Measurements from ENCODE around the gene PEMT.
A peak's percentile ranks its signal among the peaks of the same experiment; 100 is the strongest.
"Not testable (repeated sequence)": the region's sequence is repeated elsewhere in the genome, so short reads cannot be mapped to it uniquely, and the experiment has no call there.

Gene PEMT

DNA sequence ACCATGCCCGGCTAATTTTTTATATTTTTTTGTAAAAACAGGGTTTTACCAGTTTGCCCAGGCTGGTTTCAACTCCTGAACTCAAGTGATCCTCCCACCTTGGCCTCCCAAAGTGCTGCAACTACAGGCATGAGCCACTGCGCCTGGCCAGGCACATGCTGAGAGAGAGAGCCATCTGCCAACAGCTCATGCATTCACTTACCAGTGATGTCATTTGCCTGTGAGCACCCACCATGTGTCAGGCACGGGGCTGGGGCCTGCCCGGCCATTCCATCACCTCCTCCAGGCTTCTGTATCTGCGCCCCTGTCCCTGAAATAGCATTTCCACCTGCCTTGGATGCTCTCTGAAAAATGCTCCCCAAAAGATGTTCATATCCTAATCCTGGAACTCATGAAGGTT, 43.6 kb upstream of the PEMT start:
- CTCF ChIA-PET: interaction anchor here (0.7 to 2.8 kb wide), 3 partner anchors 279 to 370 kb away, joined by 3 to 7 read pairs (median 4); no protein-coding TSS in a partner anchor
- Histone ChIP-seq H3K36me3 (ENCODE audit: control insufficient read depth in 2 of 2, insufficient read depth in 1 of 2, low read length in 2 of 2) (no peaks in the 10 kb centered on the region), H3K27ac (ENCODE audit: extremely low read depth, low read depth, low read length) (no peak overlapping the region), H3K4me3 (ENCODE audit: low read depth, low read length) (no peak overlapping the region), H3K9me3 (ENCODE audit: control insufficient read depth, insufficient read depth, low read depth, low read length) (no peaks in the 10 kb centered on the region), H3K4me1 (ENCODE audit: control insufficient read depth, insufficient read depth, low read length) (no peaks in the 10 kb centered on the region)
- POLR2A ChIA-PET: no interaction called here
- TF ChIP-seq ZNF221 (tag by site-specific recombination; IDR thresholded peaks at IDR 0.05; ENCODE audit: borderline replicate concordance) (no peak), ZNF335 (tag by site-specific recombination; conservative IDR thresholded peaks at IDR 0.05) (0 out of 2 replicates have a peak, but pooled peaks have one; percentile 20)

DNA sequence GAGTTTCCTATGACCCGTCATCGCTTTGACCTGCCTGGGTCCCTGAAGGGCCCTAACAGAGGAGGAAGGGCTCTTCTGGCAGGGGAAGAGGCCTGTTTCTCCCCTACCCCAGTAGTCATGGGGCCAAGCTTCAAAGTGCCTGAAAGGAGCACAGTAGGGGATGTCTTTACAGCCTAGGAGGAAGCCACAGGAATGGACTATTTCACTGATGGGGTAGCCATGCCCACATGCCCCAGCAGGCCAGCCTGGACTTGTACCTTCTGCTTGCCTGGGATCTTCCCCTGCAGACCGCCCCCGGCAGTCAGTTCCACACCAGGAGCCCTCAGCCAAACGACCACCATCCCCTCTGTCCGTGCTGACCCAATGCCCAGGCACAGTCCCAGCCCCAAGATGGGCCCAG, 41.8 kb upstream of the PEMT start:
- peak; percentile 70 for TF ChIP-seq GLIS1 (tag by site-specific recombination; IDR thresholded peaks at IDR 0.05)
- no peak for TF ChIP-seq ZNF335 (tag by site-specific recombination; conservative IDR thresholded peaks at IDR 0.05)
- TF ChIP-seq ZIC2 (tag by site-specific recombination; IDR thresholded peaks at IDR 0.05): peak; percentile 90
- no peak overlapping the region for H3K4me3 ChIP-seq (ENCODE audit: low read depth, low read length)
- no peaks in the 10 kb centered on the region for H3K4me1 ChIP-seq (ENCODE audit: control insufficient read depth, insufficient read depth, low read length)
- CTCF ChIA-PET: interaction anchor here (0.6 to 3.1 kb wide), 4 partner anchors 9 to 279 kb away, joined by 3 to 19 read pairs (median 8); no protein-coding TSS in a partner anchor
- POLR2A ChIA-PET: no interaction called here
- H3K9me3 ChIP-seq (ENCODE audit: control insufficient read depth, insufficient read depth, low read depth, low read length): no peaks in the 10 kb centered on the region
- H3K36me3 ChIP-seq (ENCODE audit: control insufficient read depth in 2 of 2, insufficient read depth in 1 of 2, low read length in 2 of 2): no peaks in the 10 kb centered on the region
- H3K27ac ChIP-seq (ENCODE audit: extremely low read depth, low read depth, low read length): no peak overlapping the region

DNA sequence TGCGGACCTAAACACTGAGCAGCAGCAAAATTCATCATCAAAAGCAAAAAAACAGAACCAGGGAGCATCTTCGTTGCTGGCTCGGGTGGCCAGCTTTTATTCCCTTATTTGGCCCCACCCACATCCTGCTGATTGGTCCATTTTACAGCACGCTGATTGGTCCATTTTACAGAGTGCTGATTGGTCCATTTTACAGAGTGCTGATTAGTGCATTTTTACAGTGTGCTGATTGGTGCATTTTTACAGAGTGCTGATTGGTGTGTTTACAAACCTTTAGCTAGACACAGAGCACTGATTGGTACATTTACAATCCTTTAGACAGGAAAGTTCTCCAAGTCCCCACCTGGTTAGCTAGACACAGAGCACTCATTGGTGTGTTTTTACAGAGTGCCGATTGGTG, 41.2 kb upstream of the PEMT start:
- POLR2A ChIA-PET; H3K4me1 ChIP-seq (ENCODE audit: control insufficient read depth, insufficient read depth, low read length); H3K27ac ChIP-seq (ENCODE audit: extremely low read depth, low read depth, low read length); H3K9me3 ChIP-seq (ENCODE audit: control insufficient read depth, insufficient read depth, low read depth, low read length); H3K36me3 ChIP-seq (ENCODE audit: control insufficient read depth in 2 of 2, insufficient read depth in 1 of 2, low read length in 2 of 2); H3K4me3 ChIP-seq (ENCODE audit: low read depth, low read length): not testable (repeated sequence)
- CTCF ChIA-PET: interaction anchor here (0.6 to 3.1 kb wide), 5 partner anchors 9 to 278 kb away, joined by 3 to 19 read pairs (median 4); no protein-coding TSS in a partner anchor
- TF ChIP-seq SP2 (tag by site-specific recombination; IDR thresholded peaks at IDR 0.05) (peak; percentile 56), SETDB1 (IDR thresholded peaks at IDR 0.05; ENCODE audit: insufficient read length, low read length) (peak; percentile 32)

DNA sequence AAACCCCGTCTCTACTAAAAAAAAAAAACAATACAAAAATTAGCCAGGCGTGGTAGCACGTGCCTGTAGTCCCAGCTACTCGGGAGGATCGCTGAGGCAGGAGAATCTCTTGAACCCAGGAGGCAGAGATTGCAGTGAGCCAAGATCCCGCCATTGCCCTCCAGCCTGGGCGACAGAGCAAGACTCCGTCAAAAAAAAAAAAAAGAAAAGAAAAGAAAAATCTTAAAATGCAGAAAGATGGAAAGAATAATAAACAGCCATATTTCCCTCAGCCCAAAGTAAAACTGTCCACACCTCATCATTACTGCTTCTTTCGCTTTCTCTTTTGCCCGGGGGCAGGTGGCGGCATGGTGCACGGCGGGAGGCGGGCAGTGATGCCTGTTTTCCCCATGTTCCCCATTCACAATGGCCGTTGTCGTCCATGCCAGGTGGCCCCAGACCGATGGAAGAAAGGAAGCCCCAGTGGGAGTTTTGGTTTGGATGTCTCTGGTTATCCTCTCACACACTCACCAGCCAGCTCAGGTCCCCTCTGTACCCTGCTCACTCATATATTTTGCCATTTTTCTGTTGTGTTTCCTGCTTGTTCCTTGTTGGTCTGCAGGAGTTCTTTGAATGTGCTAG, 37.0 kb upstream of the PEMT start:
- TF ChIP-seq, protein P1, sequence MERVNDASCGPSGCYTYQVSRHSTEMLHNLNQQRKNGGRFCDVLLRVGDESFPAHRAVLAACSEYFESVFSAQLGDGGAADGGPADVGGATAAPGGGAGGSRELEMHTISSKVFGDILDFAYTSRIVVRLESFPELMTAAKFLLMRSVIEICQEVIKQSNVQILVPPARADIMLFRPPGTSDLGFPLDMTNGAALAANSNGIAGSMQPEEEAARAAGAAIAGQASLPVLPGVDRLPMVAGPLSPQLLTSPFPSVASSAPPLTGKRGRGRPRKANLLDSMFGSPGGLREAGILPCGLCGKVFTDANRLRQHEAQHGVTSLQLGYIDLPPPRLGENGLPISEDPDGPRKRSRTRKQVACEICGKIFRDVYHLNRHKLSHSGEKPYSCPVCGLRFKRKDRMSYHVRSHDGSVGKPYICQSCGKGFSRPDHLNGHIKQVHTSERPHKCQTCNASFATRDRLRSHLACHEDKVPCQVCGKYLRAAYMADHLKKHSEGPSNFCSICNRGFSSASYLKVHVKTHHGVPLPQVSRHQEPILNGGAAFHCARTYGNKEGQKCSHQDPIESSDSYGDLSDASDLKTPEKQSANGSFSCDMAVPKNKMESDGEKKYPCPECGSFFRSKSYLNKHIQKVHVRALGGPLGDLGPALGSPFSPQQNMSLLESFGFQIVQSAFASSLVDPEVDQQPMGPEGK (tag by site-specific recombination; IDR thresholded peaks at IDR 0.05): no peak
- CTCF ChIA-PET: no interaction called here

DNA sequence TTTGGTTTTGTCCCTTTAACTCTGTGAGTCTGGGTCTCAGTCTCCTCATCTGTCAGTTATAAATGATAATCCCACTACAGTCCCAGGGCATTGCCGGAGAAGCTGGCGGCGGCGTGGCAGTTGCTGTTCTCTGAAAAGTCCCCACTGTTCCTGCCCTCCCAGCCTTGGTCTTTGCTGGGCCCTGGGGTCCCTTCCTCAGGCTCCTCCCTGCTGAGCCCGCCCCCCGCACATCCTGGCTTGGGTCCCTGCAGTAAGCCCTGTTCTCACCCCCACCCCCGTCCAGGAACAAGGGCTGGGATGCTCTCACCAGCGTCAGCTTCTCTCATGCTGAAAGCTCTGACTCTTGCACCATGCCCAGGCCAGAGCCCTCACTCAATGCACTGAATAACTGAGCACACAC, 35.3 kb upstream of the PEMT start:
- H3K27ac ChIP-seq (ENCODE audit: extremely low read depth, low read depth, low read length): no peak overlapping the region
- no peaks in the 10 kb centered on the region for H3K36me3 ChIP-seq (ENCODE audit: control insufficient read depth in 2 of 2, insufficient read depth in 1 of 2, low read length in 2 of 2)
- ChIA-PET POLR2A (no interaction called here), CTCF (interaction anchor here (0.7 to 1.6 kb wide), 5 partner anchors 13 to 271 kb away, joined by 3 to 4 read pairs (median 3); no protein-coding TSS in a partner anchor)
- H3K9me3 ChIP-seq (ENCODE audit: control insufficient read depth, insufficient read depth, low read depth, low read length): no peaks in the 10 kb centered on the region
- no peak overlapping the region for H3K4me3 ChIP-seq (ENCODE audit: low read depth, low read length)
- no peaks in the 10 kb centered on the region for H3K4me1 ChIP-seq (ENCODE audit: control insufficient read depth, insufficient read depth, low read length)
- 0 out of 2 replicates have a peak, but pooled peaks have one; percentile 20 for TF ChIP-seq ZNF394 (tag by site-specific recombination; IDR thresholded peaks at IDR 0.05; ENCODE audit: borderline replicate concordance)
- TF ChIP-seq, protein P1 (tag by site-specific recombination; IDR thresholded peaks at IDR 0.05): no peak

More for the DNA sequence above, 37.0 kb upstream of the PEMT start:
- POLR2A ChIA-PET: no interaction called here
- H3K4me3 ChIP-seq (ENCODE audit: low read depth, low read length): no peak overlapping the region
- H3K9me3 ChIP-seq (ENCODE audit: control insufficient read depth, insufficient read depth, low read depth, low read length): no peaks in the 10 kb centered on the region
- H3K4me1 ChIP-seq (ENCODE audit: control insufficient read depth, insufficient read depth, low read length): no peaks in the 10 kb centered on the region
- H3K27ac ChIP-seq (ENCODE audit: extremely low read depth, low read depth, low read length): no peak overlapping the region
- no peaks in the 10 kb centered on the region for H3K36me3 ChIP-seq (ENCODE audit: control insufficient read depth in 2 of 2, insufficient read depth in 1 of 2, low read length in 2 of 2)

All from HEK293 (cell line).